HG02938 (cell line): ENCODE measurements around the gene APCDD1.

Experiments used
- ATAC-seq: cut with Tn5 transposase; IDR thresholded peaks from one replicate; pipeline ENCODE4 v1.9.1; 2021; ENCODE audit warnings: mild to moderate bottlenecking, moderate library complexity; ENCODE audit not compliant: unreplicated experiment

The APCDD1 gene

GRCh38 chr18:10431680-10432079 is 22.8 kb upstream of the APCDD1 start:
- no peak for ATAC-seq

GRCh38 chr18:10432781-10433180 is 21.7 kb upstream of the APCDD1 start:
- no peak for ATAC-seq

- no peak for ATAC-seq
Measured at GRCh38 chr18:10436160-10436559, 18.3 kb upstream of the APCDD1 start.

GRCh38 chr18:10437837-10438236 is 16.6 kb upstream of the APCDD1 start:
- no peak for ATAC-seq

DNA sequence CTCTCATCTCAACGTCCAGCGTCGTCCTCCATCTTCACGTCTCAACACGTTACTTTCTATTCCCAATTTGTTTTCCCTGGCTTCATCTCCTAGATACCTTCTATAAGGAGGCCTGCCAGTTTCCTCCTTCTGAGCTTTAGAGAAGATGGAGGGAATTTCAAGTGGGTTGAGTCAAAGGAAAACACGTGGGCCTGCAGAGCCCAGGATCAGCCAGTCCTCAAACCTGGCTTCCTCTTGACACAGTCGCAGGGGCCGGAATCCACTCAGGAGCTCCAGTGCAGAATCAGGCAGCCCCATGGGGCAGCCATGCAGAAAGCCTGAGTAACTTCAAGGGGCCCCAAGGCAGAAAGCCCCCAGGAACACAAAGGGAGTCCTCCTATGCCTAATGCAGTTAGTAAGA is 14.5 kb upstream of the APCDD1 start:
- no peak for ATAC-seq

GRCh38 chr18:10440884-10441283 is 13.6 kb upstream of the APCDD1 start:
- ATAC-seq = no peak

DNA sequence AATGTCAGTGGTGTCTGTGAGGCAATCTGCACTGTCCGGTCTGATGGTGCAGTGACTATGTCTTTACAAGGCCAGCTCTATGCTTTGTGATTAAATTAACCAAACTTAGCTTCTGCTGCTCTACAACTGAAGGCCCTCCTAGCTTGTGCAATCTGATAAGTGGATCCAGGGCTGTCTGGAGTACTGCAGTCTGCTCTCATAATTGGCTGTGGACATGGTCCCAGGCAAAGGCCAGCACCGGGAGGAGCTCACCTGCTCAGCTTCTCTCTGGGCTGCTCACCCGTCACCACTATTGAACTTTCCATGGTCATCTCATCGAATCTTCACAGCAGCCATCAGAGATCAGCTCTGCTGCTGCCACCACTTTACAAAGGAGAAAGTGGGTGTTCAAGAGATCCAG is 13.0 kb upstream of the APCDD1 start:
- ATAC-seq = no peak

- ATAC-seq = no peak
Measured at GRCh38 chr18:10442551-10442971, 11.9 kb upstream of the APCDD1 start.

DNA sequence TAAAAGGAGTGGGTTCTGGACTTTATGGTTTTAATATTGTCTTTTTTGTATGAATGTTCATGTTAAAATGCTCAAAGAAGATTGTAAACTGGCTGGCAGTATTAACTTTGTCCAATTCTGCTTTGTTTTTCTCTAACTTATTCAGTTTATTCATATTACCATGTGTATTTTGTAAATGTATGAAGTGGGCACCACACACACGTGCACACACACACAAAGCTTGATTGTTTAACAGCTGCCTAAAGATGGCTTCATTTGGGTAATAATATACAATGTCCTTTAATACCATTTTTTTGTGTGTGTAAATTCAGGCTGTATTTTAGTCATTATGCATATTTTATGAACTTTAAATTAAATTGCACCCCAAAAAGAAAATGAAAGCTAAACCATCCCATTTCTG is 11.4 kb upstream of the APCDD1 start:
- no peak for ATAC-seq

DNA sequence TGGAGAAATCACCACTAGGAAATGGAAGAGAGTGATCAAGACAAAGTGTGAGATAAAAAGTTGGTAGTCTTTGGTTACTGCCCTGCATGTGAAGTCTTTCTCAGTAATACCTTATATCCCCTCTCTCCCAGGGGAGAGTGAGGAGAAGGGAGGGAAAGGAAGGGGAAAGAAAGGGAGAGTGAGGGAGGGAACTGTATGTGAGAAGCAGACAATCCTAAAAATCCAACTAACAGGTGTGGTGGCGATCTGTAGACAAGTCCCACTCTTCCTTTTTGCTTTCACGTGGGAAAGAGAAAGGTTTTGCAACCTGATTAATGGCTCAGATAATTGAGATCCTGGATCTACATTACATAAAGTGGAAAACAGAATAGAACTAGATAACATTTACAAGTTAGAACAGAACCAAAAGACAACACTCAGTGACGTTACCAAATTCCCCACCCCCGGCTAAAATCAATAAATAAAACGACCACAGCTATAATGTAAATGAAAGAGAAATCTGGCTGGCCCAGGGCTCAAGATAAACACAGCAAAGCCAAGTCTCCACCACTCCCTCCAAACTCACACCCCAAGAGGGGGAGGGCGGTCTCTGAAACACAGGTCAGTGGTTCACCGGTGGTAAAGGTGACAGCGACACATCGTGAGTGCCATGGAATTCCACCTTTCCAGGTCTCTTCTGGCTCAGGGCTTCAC is 10.0 kb upstream of the APCDD1 start:
- no peak for ATAC-seq

DNA sequence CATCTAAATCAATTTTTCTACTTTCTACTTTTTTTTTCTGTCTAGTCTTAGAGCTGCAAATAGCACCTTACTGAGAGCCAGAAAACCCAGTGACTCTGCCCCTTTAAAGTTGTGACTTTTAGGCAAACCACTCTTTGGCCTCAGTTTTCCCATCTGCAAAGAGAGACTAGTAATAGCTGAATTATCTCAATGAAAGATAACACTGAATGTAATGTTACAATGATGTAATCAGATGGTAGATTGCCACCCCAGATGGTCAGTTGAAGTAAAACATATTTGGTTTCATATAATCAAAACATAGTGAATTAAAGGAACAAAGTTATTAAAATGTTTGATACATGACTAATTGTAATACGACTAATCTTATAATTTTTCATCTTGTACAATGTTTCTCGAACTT is 5.0 kb upstream of the APCDD1 start:
- no peak for ATAC-seq

GRCh38 chr18:10450986-10451385 is 3.4 kb upstream of the APCDD1 start:
- ATAC-seq = no peak

DNA sequence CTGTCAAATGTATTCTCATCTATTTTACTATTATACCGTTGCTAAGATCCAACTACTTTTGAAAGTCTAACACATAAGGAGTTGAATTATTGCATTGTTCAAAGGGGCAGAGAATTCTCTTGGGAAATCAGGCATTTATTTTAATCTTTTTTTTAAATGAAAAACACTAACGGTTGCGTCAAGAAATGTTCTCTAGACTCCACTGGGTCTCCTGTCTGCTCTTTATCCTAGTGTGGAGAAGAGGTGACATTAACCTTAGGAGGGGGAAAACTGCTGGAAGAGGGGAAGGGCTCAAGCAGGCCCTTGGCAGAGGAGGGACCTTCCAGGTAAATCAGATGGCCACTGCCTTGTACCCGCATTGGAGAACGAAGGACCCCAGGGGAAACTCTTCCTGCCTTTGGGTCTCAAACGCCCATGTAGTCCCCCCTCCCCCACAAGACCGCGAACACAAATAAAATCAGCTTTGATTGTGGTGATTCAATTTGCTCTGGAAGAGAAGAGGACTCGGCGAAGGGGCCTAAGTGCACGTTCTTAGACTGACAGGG is 1.1 kb upstream of the APCDD1 start:
- ATAC-seq = no peak

GRCh38 chr18:10454681-10455557 is 484 bp downstream of the APCDD1 start:
- no peak for ATAC-seq

DNA sequence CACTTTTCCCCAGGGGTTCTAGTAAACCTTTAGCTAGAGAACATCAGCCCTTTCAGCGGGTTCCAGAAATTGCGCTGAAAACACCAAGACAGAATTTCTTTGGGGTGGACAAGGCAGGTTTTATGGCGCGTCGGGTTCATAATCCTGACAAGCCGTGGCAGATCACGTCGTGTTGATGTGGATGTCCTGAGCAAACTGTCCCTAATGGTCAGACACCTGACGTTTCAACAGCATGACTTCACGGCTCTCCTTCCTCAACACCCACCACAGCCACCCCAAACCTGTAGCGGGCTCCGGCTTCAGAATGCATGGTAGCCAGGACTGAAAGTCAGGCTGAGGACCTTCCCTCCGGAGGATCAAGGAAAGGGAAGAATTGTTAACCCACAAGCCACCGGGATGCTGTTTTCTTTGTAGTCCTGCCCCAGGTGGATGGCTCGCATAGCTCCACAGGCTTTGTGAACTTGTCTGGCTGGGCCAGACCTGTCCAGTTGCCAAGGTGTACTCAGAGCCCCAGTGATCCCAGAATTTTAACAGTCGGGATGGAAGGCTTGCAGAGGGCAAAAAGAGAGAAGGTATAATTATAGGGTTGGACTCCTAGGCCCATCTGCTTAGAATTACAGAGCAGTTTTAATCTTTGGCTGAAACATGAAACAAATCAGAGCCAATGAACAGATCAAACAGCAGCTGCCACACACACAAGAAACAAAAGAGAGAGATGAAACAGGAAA is 1.5 kb downstream of the APCDD1 start:
- no peak for ATAC-seq

- no peak for ATAC-seq
Measured at GRCh38 chr18:10456718-10457117, 2.3 kb downstream of the APCDD1 start.

DNA sequence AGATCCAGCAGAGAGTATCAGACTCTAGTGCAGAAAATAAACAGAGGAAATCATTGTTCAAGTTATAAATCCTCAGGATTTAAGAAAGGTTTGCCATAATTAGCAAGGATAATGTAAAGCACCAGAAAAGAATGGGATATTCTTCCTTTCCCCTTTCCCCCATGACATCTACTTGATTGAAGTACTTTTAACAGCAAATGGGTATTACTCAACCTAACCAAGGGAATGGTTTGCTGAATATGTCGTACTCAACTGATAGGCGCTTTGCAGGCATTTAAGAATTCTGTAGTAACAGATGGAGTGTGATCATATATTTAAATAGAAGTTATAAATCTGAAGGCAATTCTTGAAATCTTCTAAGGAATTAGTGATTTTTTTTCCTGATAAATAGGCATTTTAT is 2.7 kb downstream of the APCDD1 start:
- no peak for ATAC-seq

DNA sequence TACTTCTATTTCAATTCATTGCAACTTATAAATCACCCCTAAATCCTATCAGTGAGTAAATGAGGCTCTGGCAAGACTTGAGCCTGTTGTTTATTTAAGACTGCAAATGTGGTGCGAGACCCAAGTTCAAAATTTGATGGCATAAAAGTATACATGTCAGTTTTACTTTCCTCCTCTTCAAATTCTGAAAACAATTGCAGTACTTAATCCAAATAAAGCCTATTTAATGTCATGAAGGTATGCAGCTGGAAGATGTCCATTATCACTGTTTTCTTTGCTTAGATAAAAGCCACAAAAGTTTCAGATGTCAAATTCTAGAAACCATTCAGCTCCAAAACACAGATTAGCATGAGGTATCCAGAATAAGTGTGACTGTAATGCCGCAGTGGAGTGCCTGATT is 3.3 kb downstream of the APCDD1 start:
- ATAC-seq = no peak

- no peak for ATAC-seq
Measured at GRCh38 chr18:10458691-10459090, 4.3 kb downstream of the APCDD1 start.

DNA sequence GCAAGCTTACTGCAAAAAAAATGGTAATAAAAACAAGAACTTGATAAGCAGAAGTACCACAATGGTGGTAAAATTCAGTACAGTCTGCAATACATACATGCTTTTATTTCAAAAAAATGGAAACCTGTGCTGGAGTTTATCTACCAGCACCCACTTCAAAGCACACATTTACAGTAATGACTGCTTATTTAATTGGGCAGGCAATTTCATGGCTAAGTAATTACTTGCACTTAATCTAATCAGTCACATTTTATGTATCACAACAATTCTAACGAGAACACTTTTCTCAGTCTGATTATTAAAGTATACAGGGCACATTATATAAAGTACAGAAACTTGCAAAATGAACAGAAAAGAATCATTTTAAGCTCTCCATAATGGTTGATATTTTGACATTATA is 5.2 kb downstream of the APCDD1 start:
- ATAC-seq = no peak

GRCh38 chr18:10460414-10461018 is 6.1 kb downstream of the APCDD1 start:
- ATAC-seq = no peak
